Loucy (cell line): ENCODE measurements around the gene DNAH8.

Experiments used
- H2AFZ ChIP-seq: fragments of 200-600 bp; sonication (generic); 2 replicates; pipeline ENCODE4 v1.6.0; 2016; ENCODE audit warnings: antibody characterized with exemption, mild to moderate bottlenecking, low read length, moderate library complexity
- H3F3A ChIP-seq: fragments of 200-600 bp; 2 replicates; pipeline ENCODE4 v1.6.0; 2016; ENCODE audit warnings: antibody characterized with exemption, low read depth, mild to moderate bottlenecking
- H3K27me3 ChIP-seq: fragments of 200-600 bp; sonication (generic); 2 replicates; pipeline ENCODE4 v1.6.1; 2014; ENCODE audit warnings: low read length, mild to moderate bottlenecking; ENCODE audit not compliant: insufficient read depth, poor library complexity, severe bottlenecking
- H3K36me3 ChIP-seq: fragments of 200-600 bp; sonication (generic); 2 replicates; pipeline ENCODE4 v1.6.1; 2016; ENCODE audit warnings: low read length; ENCODE audit not compliant: insufficient read depth
- H3K4me1 ChIP-seq: fragments of 200-600 bp; sonication (generic); 2 replicates; pipeline ENCODE4 v1.5.1; 2014; ENCODE audit warnings: low read length, mild to moderate bottlenecking; ENCODE audit not compliant: insufficient read depth, poor library complexity, severe bottlenecking
- H3K4me2 ChIP-seq: fragments of 200-600 bp; sonication (generic); 2 replicates; pipeline ENCODE4 v1.6.0; 2014; ENCODE audit warnings: antibody characterized with exemption, low read length, low read depth, mild to moderate bottlenecking; ENCODE audit not compliant: poor library complexity, severe bottlenecking
- H3K4me3 ChIP-seq: fragments of 200-600 bp; sonication (generic); 2 replicates; pipeline ENCODE4 v1.5.1; 2014; ENCODE audit warnings: low read length, mild to moderate bottlenecking, mixed read lengths; ENCODE audit not compliant: poor library complexity, severe bottlenecking
- H3K79me2 ChIP-seq: fragments of 200-600 bp; sonication (generic); 2 replicates; pipeline ENCODE4 v1.6.1; 2014; ENCODE audit warnings: low read length; ENCODE audit not compliant: insufficient read depth
- H3K9ac ChIP-seq: fragments of 200-600 bp; sonication (generic); 2 replicates; pipeline ENCODE4 v1.6.0; 2014; ENCODE audit warnings: mild to moderate bottlenecking, low read depth, low read length, moderate library complexity; ENCODE audit not compliant: poor library complexity, severe bottlenecking
- H3K9me2 ChIP-seq: fragments of 200-600 bp; sonication (generic); replicated peaks from 2 replicates; pipeline ENCODE4 v1.6.1; 2016; ENCODE audit warnings: low read depth, low read length, mixed read lengths
- H3K9me3 ChIP-seq: fragments of 200-600 bp; sonication (generic); 2 replicates; pipeline ENCODE4 v1.6.1; 2014; ENCODE audit warnings: mild to moderate bottlenecking, antibody characterized with exemption, low read length, low read depth; ENCODE audit not compliant: insufficient read depth
- H4K20me1 ChIP-seq: fragments of 200-600 bp; sonication (generic); 2 replicates; pipeline ENCODE4 v1.6.0; 2014; ENCODE audit warnings: antibody characterized with exemption, low read length, mild to moderate bottlenecking; ENCODE audit not compliant: insufficient read depth, poor library complexity, severe bottlenecking
- CTCF ChIP-seq: fragments of 200-600 bp; sonication (generic); conservative IDR thresholded peaks from 2 replicates; pipeline ENCODE4 v1.5.1; 2014; ENCODE audit warnings: mild to moderate bottlenecking, antibody characterized with exemption, low read length
- EZH2phosphoT487 ChIP-seq: fragments of 200-600 bp; IDR thresholded peaks from 2 replicates; pipeline ENCODE4 v1.6.1; 2018; ENCODE audit warnings: antibody characterized with exemption, mild to moderate bottlenecking, moderate library complexity, borderline replicate concordance

Gene DNAH8

GRCh38 chr6:38796850-38797249 is 81.7 kb downstream of the DNAH8 start:
- H4K20me1 ChIP-seq: no peaks in the 10 kb centered on the region
- H3K4me1 ChIP-seq: no peaks in the 10 kb centered on the region
- H3F3A ChIP-seq: no peaks in the 10 kb centered on the region
- H3K9me2 ChIP-seq: no peaks in the 10 kb centered on the region
- no peak overlapping the region for H3K4me2 ChIP-seq
- TF ChIP-seq CTCF (no peak), EZH2phosphoT487 (no peak)
- no peak overlapping the region for H2AFZ ChIP-seq
- no peak overlapping the region for H3K4me3 ChIP-seq
- H3K36me3 ChIP-seq: no peaks in the 10 kb centered on the region
- no peaks in the 10 kb centered on the region for H3K9me3 ChIP-seq
- no peaks in the 10 kb centered on the region for H3K79me2 ChIP-seq
- H3K27me3 ChIP-seq: no peaks in the 10 kb centered on the region
- no peak overlapping the region for H3K9ac ChIP-seq

- H4K20me1 ChIP-seq: no peaks in the 10 kb centered on the region
- no peaks in the 10 kb centered on the region for H3K4me1 ChIP-seq
- no peaks in the 10 kb centered on the region for H3K36me3 ChIP-seq
- H3K4me2 ChIP-seq: no peak overlapping the region
- no peaks in the 10 kb centered on the region for H3K79me2 ChIP-seq
- no peak for TF ChIP-seq EZH2phosphoT487
- TF ChIP-seq CTCF: no peak
- no peak overlapping the region for H2AFZ ChIP-seq
- no peak overlapping the region for H3K9ac ChIP-seq
- no peaks in the 10 kb centered on the region for H3K27me3 ChIP-seq
- H3K4me3 ChIP-seq: no peak overlapping the region
- no peaks in the 10 kb centered on the region for H3K9me2 ChIP-seq
- no peaks in the 10 kb centered on the region for H3F3A ChIP-seq
- no peaks in the 10 kb centered on the region for H3K9me3 ChIP-seq
These were observed 82.3 kb downstream of the DNAH8 start for GRCh38 chr6:38797391-38797790.

GRCh38 chr6:38799529-38800184 is 84.5 kb downstream of the DNAH8 start:
- H3K27me3 ChIP-seq: no peaks in the 10 kb centered on the region
- TF ChIP-seq CTCF (no peak), EZH2phosphoT487 (no peak)

More at GRCh38 chr6:38799529-38800184, 84.5 kb downstream of the DNAH8 start:
- Histone ChIP-seq H3K9ac (no peak overlapping the region), H3F3A (no peaks in the 10 kb centered on the region), H3K9me3 (no peaks in the 10 kb centered on the region), H3K4me2 (no peak overlapping the region), H4K20me1 (no peaks in the 10 kb centered on the region), H3K4me1 (no peaks in the 10 kb centered on the region), H3K79me2 (no peaks in the 10 kb centered on the region), H3K36me3 (no peaks in the 10 kb centered on the region), H3K9me2 (no peaks in the 10 kb centered on the region), H3K4me3 (no peak overlapping the region), H2AFZ (no peak overlapping the region)
